ENCODE measurements around the gene LRPAP1.

The LRPAP1 gene

DNA sequence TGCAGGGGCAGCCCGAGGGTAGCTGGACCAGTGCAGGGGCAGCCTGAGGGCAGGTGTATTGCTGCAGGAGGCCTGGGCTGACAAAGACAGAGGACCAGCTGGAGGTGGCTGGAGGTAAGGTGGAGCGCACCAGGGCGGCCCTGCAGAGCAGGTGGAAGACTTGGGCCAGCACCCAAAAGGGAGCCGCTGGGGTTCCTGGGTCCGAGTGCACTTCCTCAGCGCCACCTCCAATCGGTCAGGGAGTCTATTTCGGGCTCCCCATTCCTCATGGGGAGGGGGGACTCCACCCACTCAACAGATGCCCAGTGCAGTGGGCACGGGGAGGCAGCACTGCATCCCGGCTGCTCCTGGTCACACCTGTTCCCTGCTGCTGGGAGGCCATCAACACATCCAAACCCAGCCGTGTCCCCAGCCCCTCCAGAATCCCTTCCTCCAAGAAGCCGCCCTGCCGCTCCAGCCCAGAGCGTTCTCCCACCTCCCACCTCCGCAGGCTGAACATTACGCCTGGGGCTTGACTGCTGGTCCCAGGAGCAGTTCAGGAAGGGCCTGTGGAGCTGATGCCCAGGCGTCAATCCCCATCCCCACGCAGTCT lies 1.5 kb downstream of the LRPAP1 start:
- no peak for DNase-seq

- DNase-seq = no peak
These were observed 2.2 kb downstream of the LRPAP1 start for GRCh38 chr4:3530051-3530450.

DNA sequence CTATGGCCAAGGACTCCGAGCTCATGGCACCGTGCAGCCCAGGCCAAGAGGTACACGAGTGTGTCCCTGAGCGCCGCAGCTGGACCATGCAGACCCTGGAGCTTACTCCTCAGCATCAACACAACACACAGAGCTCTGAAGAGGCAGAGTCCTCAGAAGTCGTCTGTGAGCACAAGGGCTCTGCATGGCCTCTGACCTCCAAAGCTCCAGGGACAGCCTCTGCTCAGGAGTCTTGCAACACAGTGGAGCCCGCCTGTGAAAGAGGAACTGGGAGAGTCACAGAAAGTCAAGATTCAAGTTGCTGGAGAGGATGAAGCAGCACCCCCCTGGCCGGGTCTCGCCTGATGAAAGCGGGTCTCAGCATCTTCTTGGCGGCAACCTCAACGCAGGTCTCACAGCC lies 2.9 kb downstream of the LRPAP1 start:
- peak; percentile 86 to 88 for DNase-seq

- DNase-seq = no peak
These were observed 4.0 kb downstream of the LRPAP1 start for GRCh38 chr4:3527914-3528876.

GRCh38 chr4:3527101-3527913 lies 4.9 kb downstream of the LRPAP1 start:
- no peak for DNase-seq

DNA sequence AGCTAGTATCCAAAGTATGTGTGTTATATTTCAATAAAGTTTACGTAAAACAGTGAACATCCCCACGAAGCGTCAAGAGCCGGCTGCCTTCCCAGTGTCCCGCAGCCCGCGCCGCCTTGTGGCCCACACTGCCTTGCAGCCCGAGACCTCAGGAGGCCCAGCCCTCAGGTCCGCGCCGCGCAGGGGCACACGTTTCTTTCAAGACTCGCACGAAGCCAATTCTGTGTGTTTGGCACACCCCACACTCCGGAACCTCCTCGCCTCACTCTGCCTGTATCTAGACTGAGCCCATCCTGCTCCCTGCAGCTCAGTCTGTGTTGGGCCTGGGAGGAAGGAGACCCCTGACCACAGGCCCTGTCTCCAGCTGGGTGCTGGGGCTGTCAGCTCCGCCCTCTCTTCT lies 5.8 kb downstream of the LRPAP1 start:
- DNase-seq = no peak

- no peak for DNase-seq
These were observed 6.4 kb downstream of the LRPAP1 start for GRCh38 chr4:3525532-3526430.

- no peak for DNase-seq
These were observed 7.3 kb downstream of the LRPAP1 start for GRCh38 chr4:3524920-3525319.

DNA sequence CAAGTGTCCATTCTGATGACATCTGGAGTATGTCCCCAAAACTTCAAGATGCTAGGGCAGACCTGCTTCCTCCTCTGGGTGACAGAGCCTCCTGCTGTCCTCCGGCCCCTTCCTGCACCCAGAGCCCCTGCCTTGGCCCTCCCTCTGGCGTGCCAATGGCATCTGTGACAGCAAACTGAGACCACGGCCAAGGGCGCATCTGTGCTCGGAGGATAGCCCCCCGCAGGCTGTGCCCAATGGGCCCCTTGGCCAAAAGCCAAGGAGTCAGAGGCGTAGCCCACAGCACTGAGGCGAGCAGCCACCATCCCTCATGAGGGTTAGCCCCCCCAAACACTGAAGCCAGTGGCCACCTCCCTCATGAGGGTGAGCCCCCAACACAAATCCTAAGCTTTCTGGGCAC lies 7.9 kb downstream of the LRPAP1 start:
- DNase-seq = no peak

DNA sequence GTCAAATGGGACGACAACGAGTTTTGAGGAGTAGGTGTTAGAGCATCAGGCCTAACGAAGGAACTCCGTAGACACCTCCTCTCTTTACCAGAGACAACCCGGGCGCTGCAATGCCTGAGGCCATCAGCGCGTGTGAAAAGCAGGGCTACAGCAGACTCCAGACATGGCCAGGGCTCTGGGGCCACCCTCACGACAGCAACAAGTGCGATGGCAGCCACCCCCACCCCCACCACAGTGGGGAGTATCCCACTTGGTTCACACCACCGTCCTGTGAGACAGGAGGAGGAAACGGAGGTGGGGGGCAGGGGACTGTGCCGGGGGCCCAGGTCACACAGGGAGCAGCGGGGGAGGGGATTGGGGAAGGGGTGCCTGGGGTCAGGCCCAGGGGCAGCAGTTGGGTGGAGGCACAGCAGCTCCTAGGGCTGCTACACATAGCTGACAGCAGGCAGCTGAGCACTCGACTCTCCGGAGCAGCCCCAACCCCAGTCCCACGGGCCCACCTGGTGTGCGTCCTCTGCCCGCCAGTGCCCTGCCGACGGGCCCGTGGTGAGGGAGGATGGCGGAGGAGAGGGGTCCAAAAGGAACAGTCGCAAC lies 8.5 kb downstream of the LRPAP1 start:
- DNase-seq = no peak

- DNase-seq = no peak
These were observed 9.0 kb downstream of the LRPAP1 start for GRCh38 chr4:3523146-3523627.

DNA sequence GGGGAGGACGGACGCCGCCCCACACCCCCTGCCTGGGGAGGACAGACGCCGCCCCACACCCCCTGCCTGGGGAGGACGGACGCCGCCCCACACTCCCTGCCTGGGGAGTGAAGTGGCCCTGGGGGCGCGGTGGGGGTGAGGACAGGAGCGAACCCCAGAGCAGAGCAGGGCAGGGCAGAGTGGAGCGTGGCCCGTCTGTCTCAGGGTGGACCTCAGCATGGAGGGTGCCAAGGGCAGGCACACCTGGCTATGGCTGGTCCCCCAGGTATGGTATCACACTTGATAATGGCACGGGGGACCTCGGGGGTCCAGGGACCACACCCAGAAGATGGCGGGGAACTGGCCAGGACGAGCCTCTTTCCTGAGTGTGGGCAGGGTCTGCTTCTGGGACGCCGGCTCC lies 9.6 kb downstream of the LRPAP1 start:
- no peak for DNase-seq

DNA sequence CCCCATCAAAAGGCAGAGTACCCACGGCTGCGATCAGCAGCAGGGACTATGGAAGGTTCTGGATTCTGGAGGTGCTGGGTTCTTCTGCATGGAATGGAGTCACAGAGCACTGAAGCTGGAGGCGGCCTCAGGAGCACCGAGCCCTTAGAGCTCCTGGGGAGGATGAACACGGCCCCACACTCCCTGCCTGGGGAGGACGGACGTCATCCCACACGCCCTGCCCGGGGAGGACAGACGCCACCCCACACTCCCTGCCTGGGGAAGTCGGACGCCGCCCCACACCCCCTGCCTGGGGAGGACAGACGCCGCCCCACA lies 9.9 kb downstream of the LRPAP1 start:
- no peak for DNase-seq

GRCh38 chr4:3521621-3522325 lies 10.4 kb downstream of the LRPAP1 start:
- no peak for DNase-seq

- no peak for DNase-seq
These were observed 11.2 kb downstream of the LRPAP1 start for GRCh38 chr4:3520796-3521600.

- no peak for DNase-seq
These were observed 11.9 kb downstream of the LRPAP1 start for GRCh38 chr4:3520276-3520675.

- no peak for DNase-seq
These were observed 12.6 kb downstream of the LRPAP1 start for GRCh38 chr4:3519468-3520264.

DNA sequence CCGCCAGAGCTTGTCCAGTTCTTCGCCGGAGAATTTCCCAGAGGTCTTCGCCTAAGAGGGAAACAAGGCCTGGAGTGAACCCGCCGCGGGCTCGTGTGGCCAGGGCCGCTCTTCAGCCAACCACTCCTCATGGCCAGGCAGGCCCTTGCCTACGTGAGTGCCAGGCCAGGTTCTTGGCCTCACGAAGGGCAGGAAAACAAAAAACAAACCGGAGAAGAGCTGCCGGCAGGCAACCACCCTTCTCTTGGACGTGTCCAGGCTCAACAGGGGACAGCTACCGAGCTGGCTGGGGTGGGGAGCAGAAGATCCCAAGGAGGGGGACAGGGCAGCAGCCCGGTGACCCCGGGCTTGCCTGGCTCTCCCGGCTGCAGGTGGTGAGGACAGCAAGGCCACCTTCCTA lies 13.3 kb downstream of the LRPAP1 start:
- no peak for DNase-seq

DNA sequence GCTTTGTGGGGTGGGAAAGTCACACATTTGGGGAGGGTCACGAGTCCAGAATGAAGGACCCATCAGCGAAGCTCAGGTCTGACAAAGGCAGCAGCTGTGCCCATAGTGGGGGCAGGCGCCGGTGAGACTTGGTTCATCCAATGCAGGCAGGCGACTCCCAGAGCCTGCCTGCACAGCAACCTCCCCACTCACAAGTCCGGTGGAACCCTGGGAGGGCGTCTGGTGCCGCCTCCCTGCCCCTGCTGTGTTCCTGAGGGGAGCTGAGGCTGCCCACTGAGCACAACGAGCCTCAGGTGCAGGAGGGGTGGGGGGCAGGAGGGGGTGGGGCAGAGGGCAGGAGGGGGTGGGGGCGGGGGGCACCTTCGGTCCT lies 13.7 kb downstream of the LRPAP1 start:
- no peak for DNase-seq

Measured in Kasumi-1 (cell line).